ENCODE results near the gene EBP.
A peak's percentile ranks its signal among the peaks of the same experiment; 100 is the strongest.

EBP gene

GRCh38 chrX:48533165-48533564 lies 11.6 kb downstream of the EBP start:
- TF ChIP-seq CTCF (IDR thresholded peaks at IDR 0.05; ENCODE audit: insufficient read depth, missing control alignments), result no peak
- FAIRE-seq, result no peak

GRCh38 chrX:48538641-48539344 lies 17.2 kb downstream of the EBP start:
- no peak for TF ChIP-seq CTCF (IDR thresholded peaks at IDR 0.05; ENCODE audit: insufficient read depth, missing control alignments)
- no peak for DNase-seq (ENCODE audit: insufficient read length, low spot score)
- FAIRE-seq, result no peak

More at GRCh38 chrX:48533165-48533564, 11.6 kb downstream of the EBP start:
- no peak for DNase-seq (ENCODE audit: insufficient read length, low spot score)

- TF ChIP-seq CTCF (IDR thresholded peaks at IDR 0.05; ENCODE audit: insufficient read depth, missing control alignments), result peak; percentile 9
- FAIRE-seq, result no peak
- DNase-seq (ENCODE audit: insufficient read length, low spot score), result peak; percentile 72
Observed at GRCh38 chrX:48539345-48540027, 17.9 kb downstream of the EBP start, which contains the start of gene TBC1D25. TSS of gene TBC1D25 (plus strand) at chrX:48539714. CDS start at chrX:48539798, 84 bp downstream.

GRCh38 chrX:48540028-48540375 lies 18.4 kb downstream of the EBP start:
- TF ChIP-seq CTCF (IDR thresholded peaks at IDR 0.05; ENCODE audit: insufficient read depth, missing control alignments), result no peak
- no peak for FAIRE-seq
- DNase-seq (ENCODE audit: insufficient read length, low spot score), result no peak

GRCh38 chrX:48540480-48540879 lies 18.9 kb downstream of the EBP start:
- FAIRE-seq (no peak), DNase-seq (ENCODE audit: insufficient read length, low spot score) (no peak)
- TF ChIP-seq CTCF (IDR thresholded peaks at IDR 0.05; ENCODE audit: insufficient read depth, missing control alignments), result no peak

GRCh38 chrX:48541140-48541814 lies 19.7 kb downstream of the EBP start:
- DNase-seq (ENCODE audit: insufficient read length, low spot score) (no peak), FAIRE-seq (no peak)
- no peak for TF ChIP-seq CTCF (IDR thresholded peaks at IDR 0.05; ENCODE audit: insufficient read depth, missing control alignments)
